Esophagus squamous epithelium (tissue), 5 donors: ENCODE data around the gene ZSWIM6. TPM values are rescaled to one million over a fixed set of nuclear protein-coding genes. Genes with fewer than 3 reads are reported as not detected.

ENCODE experiments used
- DNase-seq: peaks from one replicate; lab custom pipeline; 2025; lab: John Stamatoyannopoulos, UW
- H3K27ac ChIP-seq, 4 donors: fragments of 200-600 bp; sonication (generic); one replicate each; pipeline ENCODE4 v1.5.1; 2016 to 2019; ENCODE audit warnings: mild to moderate bottlenecking in 1 of 4
- H3K27me3 ChIP-seq, 4 donors: fragments of 200-600 bp; sonication (generic); 1 replicate in 3 of 4; 2 replicates in 1 of 4; pipeline versions ENCODE4 v1.5.1 to v1.6.0; 2017 to 2021; ENCODE audit warnings: antibody characterized with exemption in 1 of 4
- H3K36me3 ChIP-seq, 3 donors: fragments of 200-600 bp; sonication (generic); one replicate each; pipeline ENCODE4 v1.5.1; 2016 to 2019
- H3K4me1 ChIP-seq, 3 donors: fragments of 200-600 bp; sonication (generic); one replicate each; pipeline ENCODE4 v1.5.1; 2017 to 2019
- H3K4me3 ChIP-seq, 4 donors: fragments of 200-600 bp; sonication (generic); 1 replicate in 3 of 4; 2 replicates in 1 of 4; pipeline ENCODE4 v1.5.1; 2016 to 2019; ENCODE audit warnings: mild to moderate bottlenecking in 2 of 4, moderate library complexity in 1 of 4
- H3K9me3 ChIP-seq, 3 donors: fragments of 200-600 bp; sonication (generic); one replicate each; pipeline ENCODE4 v1.5.1; 2016 to 2019
- CTCF ChIP-seq, 6 experiments: fragments of 450-650 bp in 4 of 6; fragments of 200-600 bp in 2 of 6; sonication (generic) in 2 of 6; IDR thresholded peaks; one replicate each; pipeline ENCODE4 v1.5.1; 2016 to 2019; ENCODE audit warnings: antibody characterized with exemption in 6 of 6, mild to moderate bottlenecking in 4 of 6, moderate library complexity in 4 of 6
- POLR2A ChIP-seq, 4 donors: fragments of 450-650 bp; IDR thresholded peaks; one replicate each; pipeline ENCODE4 v1.6.1; 2017; ENCODE audit warnings: antibody characterized with exemption in 4 of 4, mild to moderate bottlenecking in 4 of 4, moderate library complexity in 3 of 4
- WGBS, 2 donors: methylation state at CpG; one replicate each; pipeline ENCODE4 v1.1.5; 2018; 5-methylcytosine and 5-hydroxymethylcytosine counted together
- intact Hi-C: fragments of 100-400 bp; cut with DNase I; formaldehyde crosslinking; loops from one replicate; pipeline ENCODE4 v1.15.0; 2022
- total RNA-seq, 4 donors: library from RNA; depleted of rRNA; stranded (reverse); fragments of >200 nt; gene quantifications; one replicate each; pipeline ENCODE4 v1.1.0, GENCODE V29; 2016
- donor health status: DM: yes; HTN: yes; CAD: no.

The ZSWIM6 gene
- total RNA-seq, 4 donors from 2014 or later, result 6.4 to 12.4 (median 8.8) TPM

- Histone ChIP-seq H3K36me3 (peaks cover 0 to 28% (median 0%) of the 10 kb centered on the region in 3 donors), H3K4me1 (no peaks in the 10 kb centered on the region), H3K27ac (no peak overlapping the region), H3K9me3 (no peaks in the 10 kb centered on the region), H3K4me3 (no peak overlapping the region), H3K27me3 (no peaks in the 10 kb centered on the region)
- no peak for DNase-seq
- WGBS, 2 donors, result 83 to 86% methylated on average over 3 of the region's 3 CpGs
- TF ChIP-seq CTCF (IDR thresholded peaks at IDR 0.05), result no peak
- no peak for TF ChIP-seq POLR2A (IDR thresholded peaks at IDR 0.05)
- intact Hi-C loops, result no loop called here
These were observed 217.5 kb downstream of the ZSWIM6 start for GRCh38 chr5:61549530-61549929.

- TF ChIP-seq POLR2A (IDR thresholded peaks at IDR 0.05) (no peak), CTCF (IDR thresholded peaks at IDR 0.05) (no peak)
- 67 to 68% methylated on average over 5 of the region's 5 CpGs for WGBS, 2 donors
- intact Hi-C loops, result no loop called here
These were observed 219.7 kb downstream of the ZSWIM6 start for GRCh38 chr5:61551637-61552313.

GRCh38 chr5:61559146-61559545 lies 227.1 kb downstream of the ZSWIM6 start:
- Histone ChIP-seq H3K4me1 (no peaks in the 10 kb centered on the region), H3K4me3 (no peak overlapping the region), H3K27me3 (no peaks in the 10 kb centered on the region), H3K27ac (no peak overlapping the region), H3K36me3 (no peaks in the 10 kb centered on the region), H3K9me3 (no peaks in the 10 kb centered on the region)
- no peak for DNase-seq
- no peak for TF ChIP-seq CTCF (IDR thresholded peaks at IDR 0.05)
- TF ChIP-seq POLR2A (IDR thresholded peaks at IDR 0.05), result no peak
- intact Hi-C loops, result no loop called here

More at GRCh38 chr5:61551637-61552313, 219.7 kb downstream of the ZSWIM6 start:
- Histone ChIP-seq H3K36me3 (peaks cover 0 to 8% (median 0%) of the 10 kb centered on the region in 3 donors), H3K4me1 (no peaks in the 10 kb centered on the region), H3K27me3 (no peaks in the 10 kb centered on the region), H3K4me3 (no peak overlapping the region), H3K27ac (no peak overlapping the region), H3K9me3 (no peaks in the 10 kb centered on the region)
- DNase-seq, result no peak

GRCh38 chr5:61559722-61560121 lies 227.7 kb downstream of the ZSWIM6 start:
- H3K27ac ChIP-seq, result no peak overlapping the region
- H3K36me3 ChIP-seq, result no peaks in the 10 kb centered on the region
- WGBS, 2 donors, result 100% methylated on average over 1 of the region's 1 CpG
- TF ChIP-seq POLR2A (IDR thresholded peaks at IDR 0.05) (no peak), CTCF (IDR thresholded peaks at IDR 0.05) (no peak)
- H3K4me1 ChIP-seq, result no peaks in the 10 kb centered on the region
- no peak overlapping the region for H3K4me3 ChIP-seq
- no peak for DNase-seq
- intact Hi-C loops, result no loop called here
- H3K27me3 ChIP-seq, result no peaks in the 10 kb centered on the region
- H3K9me3 ChIP-seq, result no peaks in the 10 kb centered on the region

- DNase-seq, result no peak
- intact Hi-C loops, result no loop called here
- Histone ChIP-seq H3K27ac (no peak overlapping the region), H3K9me3 (no peaks in the 10 kb centered on the region), H3K36me3 (no peaks in the 10 kb centered on the region), H3K4me3 (no peak overlapping the region), H3K27me3 (no peaks in the 10 kb centered on the region), H3K4me1 (no peaks in the 10 kb centered on the region)
- TF ChIP-seq CTCF (IDR thresholded peaks at IDR 0.05) (no peak), POLR2A (IDR thresholded peaks at IDR 0.05) (no peak)
- 73 to 88% methylated on average over 2 to 3 of the region's 3 CpGs for WGBS, 2 donors
These were observed 231.3 kb downstream of the ZSWIM6 start for GRCh38 chr5:61563401-61563800.
